ENCODE data around the gene ADAMTS9.

Gene ADAMTS9

GRCh38 chr3:64612916-64613526, 74.8 kb downstream of the ADAMTS9 start:
- peaks cover 89% of the 10 kb centered on the region for H3K36me3 Mint-ChIP-seq (ENCODE audit: low read depth)
- peak overlapping the region in 1 of 3 experiments; percentile 9 for H3K4me3 Mint-ChIP-seq
- TF ChIP-seq CTCF (IDR thresholded peaks at IDR 0.05; ENCODE audit: unreplicated experiment in 3 of 3) = no peak
- no peaks in the 10 kb centered on the region for H3K27me3 Mint-ChIP-seq (ENCODE audit: low read depth)
- peaks cover 46% of the 10 kb centered on the region for H3K4me1 Mint-ChIP-seq
- peak overlapping the region; percentile 36 to 79 (median 55) for H3K27ac Mint-ChIP-seq
- H3K9me3 Mint-ChIP-seq = no peaks in the 10 kb centered on the region

GRCh38 chr3:64612082-64612860, 75.5 kb downstream of the ADAMTS9 start:
- no peak for TF ChIP-seq CTCF (IDR thresholded peaks at IDR 0.05; ENCODE audit: unreplicated experiment in 3 of 3)
- Mint-ChIP-seq H3K36me3 (ENCODE audit: low read depth) (peaks cover 88% of the 10 kb centered on the region), H3K27me3 (ENCODE audit: low read depth) (no peaks in the 10 kb centered on the region), H3K27ac (peak overlapping the region; percentile 36 to 79 (median 55)), H3K9me3 (no peaks in the 10 kb centered on the region), H3K4me3 (peak overlapping the region in 1 of 3 experiments; percentile 2), H3K4me1 (peaks cover 46% of the 10 kb centered on the region)

- no peak for TF ChIP-seq CTCF (IDR thresholded peaks at IDR 0.05; ENCODE audit: unreplicated experiment in 3 of 3)
- no peak overlapping the region for H3K4me3 Mint-ChIP-seq
- no peaks in the 10 kb centered on the region for H3K9me3 Mint-ChIP-seq
- H3K27ac Mint-ChIP-seq = no peak overlapping the region
- peaks cover 23% of the 10 kb centered on the region for H3K4me1 Mint-ChIP-seq
- H3K36me3 Mint-ChIP-seq (ENCODE audit: low read depth) = peaks cover 85% of the 10 kb centered on the region
- no peaks in the 10 kb centered on the region for H3K27me3 Mint-ChIP-seq (ENCODE audit: low read depth)
Measured at GRCh38 chr3:64608741-64609140, 79.1 kb downstream of the ADAMTS9 start.

GRCh38 chr3:64607032-64607551, 80.7 kb downstream of the ADAMTS9 start:
- H3K4me3 Mint-ChIP-seq = no peak overlapping the region
- H3K4me1 Mint-ChIP-seq = peaks cover 12% of the 10 kb centered on the region
- H3K9me3 Mint-ChIP-seq = no peaks in the 10 kb centered on the region
- peaks cover 86% of the 10 kb centered on the region for H3K36me3 Mint-ChIP-seq (ENCODE audit: low read depth)
- TF ChIP-seq CTCF (IDR thresholded peaks at IDR 0.05; ENCODE audit: unreplicated experiment in 3 of 3) = no peak
- no peak overlapping the region for H3K27ac Mint-ChIP-seq
- no peaks in the 10 kb centered on the region for H3K27me3 Mint-ChIP-seq (ENCODE audit: low read depth)

- Mint-ChIP-seq H3K36me3 (ENCODE audit: low read depth) (peaks cover 88% of the 10 kb centered on the region), H3K27me3 (ENCODE audit: low read depth) (no peaks in the 10 kb centered on the region), H3K4me1 (peaks cover 25% of the 10 kb centered on the region), H3K27ac (no peak overlapping the region), H3K4me3 (no peak overlapping the region), H3K9me3 (no peaks in the 10 kb centered on the region)
- TF ChIP-seq CTCF (IDR thresholded peaks at IDR 0.05; ENCODE audit: unreplicated experiment in 3 of 3) = no peak
Measured at GRCh38 chr3:64604313-64604712, 83.5 kb downstream of the ADAMTS9 start.

Data from nephron (organoid).